GM13977 (cell line): ENCODE data around the gene PNP.
A peak's percentile ranks its signal among the peaks of the same experiment; 100 is the strongest.

ENCODE experiments used
- DNase-seq: peaks from one replicate; pipeline ENCODE4 v3.0.0; 2012; ENCODE audit warnings: low spot score
- in situ Hi-C: fragments of 300-500 bp; cut with MboI; formaldehyde crosslinking; loops from one replicate; pipeline ENCODE4 v1.12.0; 2022; ENCODE audit warnings: low sequenced_read_pairs, low pct_unique_long_range_greater_than_20kb, mixed read lengths, inconsistent platforms; ENCODE audit not compliant: unreplicated experiment
- TF ChIP-seq, protein P1 (sequence below): IDR thresholded peaks from 2 replicates; pipeline ENCODE4 v1.5.1; 2012; ENCODE audit warnings: mild to moderate bottlenecking, control low read depth; ENCODE audit not compliant: insufficient read depth; ENCODE audit errors: extremely low read depth, missing control alignments

PNP gene

DNA sequence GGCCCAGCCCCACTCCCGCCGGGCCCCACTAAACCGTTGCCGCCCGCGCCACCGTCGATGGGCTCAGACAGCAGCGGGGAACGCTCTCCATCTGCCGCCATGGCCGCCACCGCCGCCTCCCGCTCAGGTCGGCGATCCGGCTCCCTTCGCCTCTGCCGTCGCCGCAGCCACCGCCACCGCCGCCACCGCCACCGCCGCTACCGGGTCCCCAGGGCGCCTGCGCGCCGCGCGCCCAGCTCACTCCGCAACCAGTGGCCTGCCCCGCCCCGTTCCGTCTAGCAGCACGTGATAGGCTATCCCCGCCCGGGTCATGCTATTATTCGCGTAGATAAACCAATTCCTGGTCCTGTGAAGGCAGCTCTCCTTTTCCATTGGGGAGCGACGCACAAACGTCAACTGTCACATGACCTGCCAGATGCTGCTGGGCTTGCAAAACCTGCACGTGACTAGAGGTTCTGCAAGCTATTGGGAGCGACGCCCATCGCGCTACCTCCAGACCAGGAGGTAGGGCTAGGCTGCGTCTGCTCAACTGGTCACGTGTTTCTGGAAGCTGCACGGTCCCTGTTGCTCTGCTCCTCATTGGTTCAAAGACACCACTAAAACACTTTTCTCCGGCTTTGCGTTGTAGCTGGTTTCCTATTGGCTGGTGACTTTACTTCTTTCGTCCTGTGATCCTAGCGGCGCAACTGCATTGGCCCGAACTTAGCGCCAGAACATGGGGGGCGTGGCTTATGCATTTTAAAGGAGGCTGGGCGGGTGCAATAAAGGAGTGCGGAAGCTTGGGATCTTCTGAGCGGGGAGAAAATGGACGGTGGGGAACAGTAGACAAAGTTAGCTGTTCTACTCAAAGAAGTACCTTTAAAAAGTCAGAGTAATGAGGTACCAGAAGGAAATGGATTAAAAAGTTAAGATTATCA lies 7.7 kb upstream of the PNP start, which contains the start of gene PIP4P1:
Gene PIP4P1 (minus strand): TSS at position 210 of the 917 bp plus-strand sequence. CDS start 109 bp downstream, at position 101.
- TF ChIP-seq, protein P1, sequence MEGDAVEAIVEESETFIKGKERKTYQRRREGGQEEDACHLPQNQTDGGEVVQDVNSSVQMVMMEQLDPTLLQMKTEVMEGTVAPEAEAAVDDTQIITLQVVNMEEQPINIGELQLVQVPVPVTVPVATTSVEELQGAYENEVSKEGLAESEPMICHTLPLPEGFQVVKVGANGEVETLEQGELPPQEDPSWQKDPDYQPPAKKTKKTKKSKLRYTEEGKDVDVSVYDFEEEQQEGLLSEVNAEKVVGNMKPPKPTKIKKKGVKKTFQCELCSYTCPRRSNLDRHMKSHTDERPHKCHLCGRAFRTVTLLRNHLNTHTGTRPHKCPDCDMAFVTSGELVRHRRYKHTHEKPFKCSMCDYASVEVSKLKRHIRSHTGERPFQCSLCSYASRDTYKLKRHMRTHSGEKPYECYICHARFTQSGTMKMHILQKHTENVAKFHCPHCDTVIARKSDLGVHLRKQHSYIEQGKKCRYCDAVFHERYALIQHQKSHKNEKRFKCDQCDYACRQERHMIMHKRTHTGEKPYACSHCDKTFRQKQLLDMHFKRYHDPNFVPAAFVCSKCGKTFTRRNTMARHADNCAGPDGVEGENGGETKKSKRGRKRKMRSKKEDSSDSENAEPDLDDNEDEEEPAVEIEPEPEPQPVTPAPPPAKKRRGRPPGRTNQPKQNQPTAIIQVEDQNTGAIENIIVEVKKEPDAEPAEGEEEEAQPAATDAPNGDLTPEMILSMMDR, result no peak
- in situ Hi-C loops, result loop anchor here (10.0 kb wide), 1 partner anchor 127 kb away; the partner anchor contains the start of gene CCNB1IP1
- DNase-seq, result peak; percentile 94

DNA sequence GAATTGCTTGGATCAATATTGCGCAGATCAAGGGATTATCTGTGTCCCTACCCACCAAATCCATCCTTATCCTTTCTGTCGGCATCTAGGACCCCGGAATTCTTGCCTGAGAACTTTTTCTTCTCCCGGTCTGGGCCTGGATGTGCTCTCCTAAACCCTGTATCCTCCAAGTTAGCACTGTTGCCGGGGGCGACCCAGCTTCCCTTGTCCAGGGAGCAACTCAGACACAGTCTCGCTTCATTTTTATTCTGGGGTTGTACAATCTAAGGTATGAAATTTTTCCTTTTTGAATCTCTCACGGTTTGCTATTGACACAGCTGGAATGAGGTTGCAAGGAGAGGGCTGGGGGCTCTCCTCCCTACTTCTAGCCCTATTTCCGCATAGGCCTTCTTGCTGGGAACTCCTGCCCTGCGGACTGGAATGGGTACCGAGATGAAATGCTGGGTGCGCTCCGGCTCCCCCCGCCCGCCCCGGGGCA lies 403 bp upstream of the PNP start:
- no peak for DNase-seq
- TF ChIP-seq, protein P1, result no peak
- in situ Hi-C loops, result loop anchor here (10.0 kb wide), 1 partner anchor 134 kb away; the partner anchor contains the start of gene CCNB1IP1

DNA sequence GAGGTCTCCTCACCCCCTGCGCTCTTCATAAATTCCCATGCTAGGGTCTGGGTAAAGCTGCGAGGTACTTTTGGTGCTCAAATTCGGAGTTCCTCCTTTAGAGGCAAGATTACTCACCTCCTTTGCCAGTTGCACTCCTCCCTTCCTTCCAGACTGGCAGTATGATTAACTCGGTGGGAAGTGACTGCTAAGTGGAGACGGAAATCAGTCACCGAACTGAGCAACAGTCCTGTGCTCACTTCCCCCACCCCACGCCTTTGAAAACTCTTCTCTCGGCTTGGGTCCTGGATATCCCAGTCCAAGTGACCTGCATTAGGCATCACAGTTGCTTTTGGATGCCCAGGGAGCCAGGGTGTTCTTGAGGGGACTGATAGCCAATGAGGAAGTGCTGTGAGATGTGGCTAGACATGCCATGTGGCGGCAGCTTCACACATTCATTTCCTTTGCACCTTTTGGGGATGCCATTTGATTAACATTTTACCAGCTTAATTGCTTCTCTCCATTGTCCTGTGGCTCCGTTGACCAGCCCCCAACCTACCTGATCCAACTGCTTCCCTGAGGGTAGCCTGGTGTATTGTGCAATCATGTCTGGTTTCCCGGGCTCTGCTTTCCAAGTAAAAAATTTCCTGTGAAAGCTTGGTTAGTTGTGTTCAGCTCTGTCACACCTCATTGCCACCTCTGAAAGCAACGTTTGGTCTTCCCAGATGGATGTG lies 840 bp downstream of the PNP start:
- in situ Hi-C loops, result loop anchor here (10.0 kb wide), 1 partner anchor 135 kb away; the partner anchor contains the start of gene CCNB1IP1
- DNase-seq, result peak; percentile 34
- TF ChIP-seq, protein P1, result no peak

DNA sequence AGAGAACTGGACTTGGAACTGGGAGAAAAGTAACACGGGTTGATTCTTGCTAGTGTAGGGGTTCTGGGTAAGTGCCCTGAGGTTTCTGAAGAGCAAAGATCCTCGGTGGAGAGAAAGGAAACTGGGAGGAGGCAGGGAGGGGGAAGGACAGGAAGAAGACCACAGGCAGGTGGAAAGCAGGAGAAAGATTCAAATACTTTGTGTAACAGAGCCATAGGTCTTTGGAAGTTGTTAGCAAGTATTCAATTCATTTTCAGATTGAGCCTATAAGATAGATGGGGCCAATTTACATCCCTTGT lies 1.3 kb downstream of the PNP start:
- in situ Hi-C loops, result no loop called here
- no peak for DNase-seq
- TF ChIP-seq, protein P1, result no peak

DNA sequence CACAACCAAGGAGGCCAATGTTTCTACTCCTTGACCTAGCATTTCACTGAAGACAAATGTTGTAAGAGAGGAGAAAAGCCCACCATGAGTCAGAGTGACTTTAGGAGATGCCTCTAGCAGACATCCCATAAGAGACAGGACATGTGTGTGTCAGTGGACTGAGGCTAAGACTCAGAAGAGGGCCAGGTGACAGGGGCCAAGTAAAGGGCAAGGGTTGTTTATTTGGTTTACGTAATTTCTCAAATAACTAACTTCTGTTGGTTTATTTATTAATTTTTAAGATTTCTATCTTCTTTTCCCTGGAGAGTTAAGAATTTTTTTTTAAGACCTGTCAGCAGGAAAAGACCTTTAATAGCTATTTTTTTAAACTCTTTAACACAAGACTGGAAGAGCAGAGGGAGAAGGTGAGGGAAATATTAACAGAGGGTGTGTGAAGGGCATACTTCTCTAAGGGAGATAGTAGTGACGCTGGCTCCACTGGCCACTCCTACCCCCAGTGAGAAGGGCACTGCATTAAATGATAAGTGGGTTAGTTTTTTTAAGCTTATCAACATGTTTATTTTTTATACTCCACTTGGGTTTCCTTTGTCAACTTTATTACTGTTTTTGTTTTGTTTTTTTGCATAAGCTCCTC lies 3.4 kb downstream of the PNP start:
- no peak for DNase-seq
- TF ChIP-seq, protein P1, result no peak
- in situ Hi-C loops, result no loop called here

DNA sequence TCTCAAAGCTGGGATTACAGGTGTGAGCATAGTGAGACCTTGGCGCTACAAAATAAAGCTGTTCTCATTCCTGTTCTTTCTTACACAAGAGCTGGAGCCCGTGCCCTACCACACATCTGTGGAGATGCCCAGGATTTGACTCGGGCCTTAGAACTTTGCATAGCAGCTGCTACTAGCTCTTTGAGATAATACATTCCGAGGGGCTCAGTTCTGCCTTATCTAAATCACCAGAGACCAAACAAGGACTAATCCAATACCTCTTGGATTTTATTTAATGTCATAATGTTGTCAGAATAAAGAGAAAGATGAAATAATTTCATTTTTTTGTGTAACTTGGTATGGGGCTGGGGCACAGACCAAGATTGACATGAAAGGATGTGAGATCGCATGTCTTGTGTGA lies 7.6 kb downstream of the PNP start:
- in situ Hi-C loops, result no loop called here
- DNase-seq, result no peak
- TF ChIP-seq, protein P1, result no peak
